Nephron (organoid): ENCODE measurements around the gene ZBTB21.

Source experiments
- H3K27ac Mint-ChIP-seq, 3 experiments: 2 replicates each; pipeline ENCODE4 v1.8.0; 2020; ENCODE audit warnings: mixed read lengths in 3 of 3, mild to moderate bottlenecking in 2 of 3, moderate library complexity in 1 of 3
- H3K27me3 Mint-ChIP-seq: 2 replicates; pipeline ENCODE4 v1.8.0; 2021; ENCODE audit warnings: low read depth, mild to moderate bottlenecking, moderate library complexity, mixed read lengths
- H3K36me3 Mint-ChIP-seq: 2 replicates; pipeline ENCODE4 v1.8.0; 2020; ENCODE audit warnings: low read depth, mixed read lengths
- H3K4me1 Mint-ChIP-seq: 2 replicates; pipeline ENCODE4 v1.8.0; 2020; ENCODE audit warnings: mixed read lengths
- H3K4me3 Mint-ChIP-seq, 3 experiments: 2 replicates each; pipeline ENCODE4 v1.8.0; 2020; ENCODE audit warnings: mild to moderate bottlenecking in 3 of 3, mixed read lengths in 3 of 3, moderate library complexity in 2 of 3
- H3K9me3 Mint-ChIP-seq: 2 replicates; pipeline ENCODE4 v1.8.0; 2020; ENCODE audit warnings: mixed read lengths
- TF ChIP-seq, protein P1 (sequence below), 3 experiments: fragments of 200-600 bp; sonication (generic); IDR thresholded peaks; one replicate each; pipeline ENCODE4 v1.5.0; 2021; ENCODE audit warnings: antibody characterized with exemption in 3 of 3; ENCODE audit not compliant: unreplicated experiment in 3 of 3

Gene ZBTB21

DNA sequence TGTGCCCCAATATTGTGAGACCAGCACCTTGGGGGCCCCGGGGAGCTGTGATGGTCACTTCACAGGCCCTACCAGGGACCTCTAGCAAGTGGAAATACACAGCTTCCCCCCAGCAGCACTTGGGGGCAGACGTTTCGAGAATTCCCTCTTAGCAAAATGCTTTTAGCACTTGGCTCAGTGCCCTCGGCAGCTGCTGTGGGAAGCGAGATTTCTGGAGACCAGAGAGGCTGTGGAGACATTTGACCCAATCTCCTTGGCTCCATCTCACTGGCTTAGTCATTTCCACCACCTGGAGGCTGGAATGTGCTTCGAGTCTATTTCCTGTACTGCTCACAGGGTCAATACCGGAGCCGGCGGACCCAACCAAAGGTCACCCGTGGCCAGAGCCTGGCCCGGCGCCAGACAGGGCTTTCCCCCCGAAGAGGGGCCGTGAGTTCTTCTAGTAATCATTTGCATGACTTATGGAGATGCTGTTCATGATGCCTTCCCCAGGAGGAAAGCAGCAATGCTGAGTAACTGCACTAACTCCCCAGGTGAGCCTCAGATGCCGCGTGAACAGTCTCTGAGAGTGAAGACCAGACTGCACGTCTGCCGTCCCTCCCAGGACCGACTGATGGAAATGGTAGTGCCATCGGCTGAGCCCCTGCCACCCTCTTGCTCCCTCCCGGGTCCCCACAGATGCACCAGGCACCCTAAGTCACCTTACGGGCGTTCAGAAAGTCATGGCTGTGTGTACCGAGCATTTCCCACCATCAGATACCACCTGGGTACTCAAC lies 52.0 kb downstream of the ZBTB21 start:
- H3K36me3 Mint-ChIP-seq: no peaks in the 10 kb centered on the region
- TF ChIP-seq, protein P1, sequence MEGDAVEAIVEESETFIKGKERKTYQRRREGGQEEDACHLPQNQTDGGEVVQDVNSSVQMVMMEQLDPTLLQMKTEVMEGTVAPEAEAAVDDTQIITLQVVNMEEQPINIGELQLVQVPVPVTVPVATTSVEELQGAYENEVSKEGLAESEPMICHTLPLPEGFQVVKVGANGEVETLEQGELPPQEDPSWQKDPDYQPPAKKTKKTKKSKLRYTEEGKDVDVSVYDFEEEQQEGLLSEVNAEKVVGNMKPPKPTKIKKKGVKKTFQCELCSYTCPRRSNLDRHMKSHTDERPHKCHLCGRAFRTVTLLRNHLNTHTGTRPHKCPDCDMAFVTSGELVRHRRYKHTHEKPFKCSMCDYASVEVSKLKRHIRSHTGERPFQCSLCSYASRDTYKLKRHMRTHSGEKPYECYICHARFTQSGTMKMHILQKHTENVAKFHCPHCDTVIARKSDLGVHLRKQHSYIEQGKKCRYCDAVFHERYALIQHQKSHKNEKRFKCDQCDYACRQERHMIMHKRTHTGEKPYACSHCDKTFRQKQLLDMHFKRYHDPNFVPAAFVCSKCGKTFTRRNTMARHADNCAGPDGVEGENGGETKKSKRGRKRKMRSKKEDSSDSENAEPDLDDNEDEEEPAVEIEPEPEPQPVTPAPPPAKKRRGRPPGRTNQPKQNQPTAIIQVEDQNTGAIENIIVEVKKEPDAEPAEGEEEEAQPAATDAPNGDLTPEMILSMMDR (IDR thresholded peaks at IDR 0.05; ENCODE audit: unreplicated experiment in 3 of 3): no peak
- H3K27me3 Mint-ChIP-seq: peaks cover 13% of the 10 kb centered on the region

DNA sequence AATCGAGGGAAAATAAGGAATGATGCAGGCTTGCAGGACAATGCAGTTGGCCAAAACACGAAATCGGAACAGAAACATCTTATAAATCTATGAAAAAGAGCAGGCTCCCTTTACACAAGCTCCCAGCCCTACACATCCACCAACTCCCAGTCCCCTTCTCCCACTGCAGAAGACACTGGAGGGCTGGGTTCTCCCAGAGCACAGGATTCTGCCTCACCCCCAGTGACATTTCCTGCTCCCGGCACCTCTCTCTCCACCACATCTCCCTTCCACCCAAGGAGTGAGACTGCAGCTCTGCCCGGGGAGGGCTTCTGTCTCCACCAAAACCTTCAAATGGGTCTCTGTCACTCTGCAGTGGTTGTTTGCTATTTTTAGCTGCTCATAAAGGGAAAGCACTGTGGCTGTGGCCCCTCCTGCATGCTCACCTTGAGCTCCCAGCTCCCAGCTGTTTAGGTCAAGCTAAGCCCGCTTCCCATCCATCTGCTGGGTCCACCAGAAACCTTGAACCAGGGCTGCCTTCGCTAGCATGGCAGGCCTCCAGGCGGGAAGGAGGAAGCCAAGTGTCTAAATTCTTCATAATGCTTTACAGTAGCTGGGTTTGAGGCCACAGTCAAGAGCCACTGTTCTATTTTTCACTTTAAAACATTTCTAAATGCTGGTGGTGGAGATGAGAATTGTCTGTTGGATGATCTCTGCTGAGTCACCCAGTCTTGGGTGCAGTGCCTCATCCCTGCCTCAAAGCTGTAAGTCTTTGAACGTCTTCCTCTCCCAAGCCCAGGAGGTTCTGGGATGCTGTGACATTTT lies 53.0 kb downstream of the ZBTB21 start:
- no peaks in the 10 kb centered on the region for H3K9me3 Mint-ChIP-seq
- H3K4me1 Mint-ChIP-seq: peaks cover 35% of the 10 kb centered on the region
- H3K27me3 Mint-ChIP-seq: peaks cover 5% of the 10 kb centered on the region
- TF ChIP-seq, protein P1 (IDR thresholded peaks at IDR 0.05; ENCODE audit: unreplicated experiment in 3 of 3): no peak
- H3K27ac Mint-ChIP-seq: peak overlapping the region; percentile 37 to 88 (median 64)
- H3K36me3 Mint-ChIP-seq: no peaks in the 10 kb centered on the region
- peak overlapping the region; percentile 44 to 53 (median 46) for H3K4me3 Mint-ChIP-seq

More for the DNA sequence above, 52.0 kb downstream of the ZBTB21 start:
- Mint-ChIP-seq H3K4me3 (no peak overlapping the region), H3K27ac (peak overlapping the region in 2 of 3 experiments; percentile 14 to 64), H3K9me3 (no peaks in the 10 kb centered on the region), H3K4me1 (peaks cover 29% of the 10 kb centered on the region)

DNA sequence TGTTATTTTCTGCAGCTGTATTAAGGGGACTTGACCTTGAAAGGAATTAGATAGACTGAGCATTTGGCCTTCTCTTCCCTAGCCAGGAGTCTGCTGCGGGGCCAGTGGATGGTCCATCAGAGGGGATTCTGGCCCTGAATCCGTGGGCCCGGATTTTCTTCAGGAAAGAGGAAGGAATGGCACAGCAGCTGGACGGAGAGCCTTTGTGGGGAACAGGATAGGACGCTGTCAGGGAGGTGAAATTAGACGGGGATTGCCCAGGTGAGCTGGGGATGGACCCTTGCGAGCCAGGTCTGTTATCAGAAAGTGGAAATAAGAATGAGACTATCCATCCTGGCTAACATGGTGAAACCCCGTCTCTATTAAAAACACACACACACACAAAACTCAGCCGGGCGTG lies 54.6 kb downstream of the ZBTB21 start:
- H3K4me1 Mint-ChIP-seq: peaks cover 45% of the 10 kb centered on the region

DNA sequence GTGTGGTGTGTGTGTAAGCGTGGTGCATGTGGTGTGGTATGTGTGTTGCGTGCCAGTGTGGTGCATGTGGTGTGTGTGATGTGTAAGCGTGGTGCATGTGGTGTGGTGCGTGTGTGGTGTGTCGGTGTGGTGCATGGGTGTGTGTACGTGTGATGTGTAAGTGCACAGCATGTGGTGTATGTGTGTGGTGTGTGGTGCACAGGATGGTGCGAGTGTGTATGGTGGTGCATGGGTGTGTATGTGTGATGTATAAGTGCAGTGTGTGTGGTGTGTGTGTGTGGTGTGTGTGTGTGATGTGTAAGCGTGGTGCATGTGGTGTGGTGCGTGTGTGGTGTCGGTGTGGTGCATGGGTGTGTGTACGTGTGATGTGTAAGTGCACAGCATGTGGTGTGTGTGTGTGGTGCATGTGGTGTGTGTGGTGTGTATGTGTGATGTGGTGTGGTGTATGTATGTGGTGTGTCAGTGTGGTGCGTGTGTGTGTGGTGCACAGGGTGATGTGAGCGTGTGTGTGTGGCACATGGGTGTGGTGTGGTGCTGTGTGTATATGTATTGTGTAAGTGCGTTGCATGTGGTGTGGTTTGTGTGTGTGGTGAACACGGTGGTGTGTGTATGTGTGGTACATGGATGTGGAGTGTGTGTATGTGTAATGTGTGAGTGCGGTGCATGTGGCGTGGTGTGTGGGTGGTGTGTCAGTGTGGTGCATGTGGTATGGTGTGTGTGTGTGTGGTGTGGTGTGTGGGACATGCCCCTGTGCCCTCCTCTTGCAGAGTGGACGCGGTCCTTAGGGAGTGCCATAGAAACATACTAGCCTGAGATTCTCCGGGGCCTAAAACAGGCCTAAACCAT lies 55.3 kb downstream of the ZBTB21 start:
- TF ChIP-seq, protein P1 (IDR thresholded peaks at IDR 0.05; ENCODE audit: unreplicated experiment in 3 of 3): no peak
- Mint-ChIP-seq H3K9me3 (no peaks in the 10 kb centered on the region), H3K27ac (peak overlapping the region; percentile 2 to 51 (median 11)), H3K4me1 (peaks cover 45% of the 10 kb centered on the region), H3K4me3 (peak overlapping the region; percentile 33 to 58 (median 33)), H3K27me3 (peaks cover 8% of the 10 kb centered on the region), H3K36me3 (no peaks in the 10 kb centered on the region)

More for the DNA sequence above, 54.6 kb downstream of the ZBTB21 start:
- H3K9me3 Mint-ChIP-seq: no peaks in the 10 kb centered on the region
- H3K36me3 Mint-ChIP-seq: no peaks in the 10 kb centered on the region
- H3K4me3 Mint-ChIP-seq: peak overlapping the region; percentile 2 to 58 (median 33)
- H3K27me3 Mint-ChIP-seq: peaks cover 6% of the 10 kb centered on the region
- TF ChIP-seq, protein P1 (IDR thresholded peaks at IDR 0.05; ENCODE audit: unreplicated experiment in 3 of 3): no peak
- H3K27ac Mint-ChIP-seq: peak overlapping the region; percentile 2 to 30 (median 11)

DNA sequence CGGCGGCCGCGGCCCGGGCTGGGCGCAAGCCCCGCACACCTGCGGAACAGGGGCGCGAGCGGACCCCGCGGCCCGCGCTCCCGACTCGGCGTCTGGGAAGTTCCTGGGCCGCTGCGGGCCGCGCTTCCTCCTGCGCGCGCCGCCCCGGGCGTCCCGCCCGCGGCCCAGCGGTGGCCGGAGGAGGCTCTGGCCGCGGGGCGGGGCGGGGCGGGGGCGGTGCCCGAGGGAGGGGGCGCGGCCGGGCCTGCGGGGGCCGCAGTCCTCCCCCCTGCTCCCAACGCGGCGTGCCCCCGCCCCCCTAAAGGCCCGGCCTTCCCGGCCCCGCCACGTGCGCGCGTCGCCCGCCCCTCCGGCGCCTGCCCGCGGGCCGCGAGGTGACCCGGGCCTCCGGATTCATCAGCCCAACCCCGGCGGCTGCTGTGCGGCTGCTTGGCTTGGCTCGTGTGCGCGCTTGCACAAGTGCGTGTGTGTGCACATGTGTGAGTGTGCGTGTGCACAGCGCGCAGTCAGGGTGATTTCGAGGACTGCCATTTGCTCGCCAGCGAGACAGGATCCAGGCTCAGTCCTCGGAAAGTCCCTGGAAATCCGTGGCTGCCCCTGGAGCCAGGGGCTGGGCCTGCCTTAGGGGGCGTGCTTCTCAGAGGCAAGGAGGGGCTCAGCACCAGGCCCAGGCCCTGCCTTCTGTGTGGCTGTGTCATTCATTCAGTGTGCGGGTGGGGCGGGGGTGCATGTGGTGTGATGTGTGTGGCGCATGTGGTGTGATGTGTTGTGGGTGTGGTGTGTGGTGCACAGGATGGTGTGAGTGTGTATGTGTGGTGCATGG lies 56.1 kb downstream of the ZBTB21 start, which contains the start of gene C2CD2:
TSS of gene C2CD2 (minus strand) at position 188 of the 823 bp plus-strand sequence. CDS start 370 bp downstream, outside the sequence.
- peaks cover 45% of the 10 kb centered on the region for H3K4me1 Mint-ChIP-seq

More for the DNA sequence above, 56.1 kb downstream of the ZBTB21 start, which contains the start of gene C2CD2:
- no peaks in the 10 kb centered on the region for H3K36me3 Mint-ChIP-seq
- TF ChIP-seq, protein P1 (IDR thresholded peaks at IDR 0.05; ENCODE audit: unreplicated experiment in 3 of 3): no peak
- peak within 1 kb of the TSS in 2 of 3 experiments; percentile 2 to 51 for H3K27ac Mint-ChIP-seq
- peak within 1 kb of the TSS; percentile 76 to 81 (median 77) for H3K4me3 Mint-ChIP-seq
- peaks cover 8% of the 10 kb centered on the region for H3K27me3 Mint-ChIP-seq
- no peaks in the 10 kb centered on the region for H3K9me3 Mint-ChIP-seq
